Hepatocyte (in vitro differentiated cells): Measurements from ENCODE around the gene NCS1.

Experiments used
- EZH2 ChIP-seq: fragments of 200-600 bp; sonication (generic); IDR thresholded peaks from 2 replicates; pipeline ENCODE4 v1.6.1; 2016; ENCODE audit warnings: antibody characterized with exemption, mild to moderate bottlenecking, borderline replicate concordance
- TF ChIP-seq, protein P1 (sequence below): fragments of 200-600 bp; sonication (generic); IDR thresholded peaks from 2 replicates; pipeline ENCODE4 v1.5.1; 2016; ENCODE audit warnings: antibody characterized with exemption, mild to moderate bottlenecking; ENCODE audit not compliant: poor library complexity

DNA sequence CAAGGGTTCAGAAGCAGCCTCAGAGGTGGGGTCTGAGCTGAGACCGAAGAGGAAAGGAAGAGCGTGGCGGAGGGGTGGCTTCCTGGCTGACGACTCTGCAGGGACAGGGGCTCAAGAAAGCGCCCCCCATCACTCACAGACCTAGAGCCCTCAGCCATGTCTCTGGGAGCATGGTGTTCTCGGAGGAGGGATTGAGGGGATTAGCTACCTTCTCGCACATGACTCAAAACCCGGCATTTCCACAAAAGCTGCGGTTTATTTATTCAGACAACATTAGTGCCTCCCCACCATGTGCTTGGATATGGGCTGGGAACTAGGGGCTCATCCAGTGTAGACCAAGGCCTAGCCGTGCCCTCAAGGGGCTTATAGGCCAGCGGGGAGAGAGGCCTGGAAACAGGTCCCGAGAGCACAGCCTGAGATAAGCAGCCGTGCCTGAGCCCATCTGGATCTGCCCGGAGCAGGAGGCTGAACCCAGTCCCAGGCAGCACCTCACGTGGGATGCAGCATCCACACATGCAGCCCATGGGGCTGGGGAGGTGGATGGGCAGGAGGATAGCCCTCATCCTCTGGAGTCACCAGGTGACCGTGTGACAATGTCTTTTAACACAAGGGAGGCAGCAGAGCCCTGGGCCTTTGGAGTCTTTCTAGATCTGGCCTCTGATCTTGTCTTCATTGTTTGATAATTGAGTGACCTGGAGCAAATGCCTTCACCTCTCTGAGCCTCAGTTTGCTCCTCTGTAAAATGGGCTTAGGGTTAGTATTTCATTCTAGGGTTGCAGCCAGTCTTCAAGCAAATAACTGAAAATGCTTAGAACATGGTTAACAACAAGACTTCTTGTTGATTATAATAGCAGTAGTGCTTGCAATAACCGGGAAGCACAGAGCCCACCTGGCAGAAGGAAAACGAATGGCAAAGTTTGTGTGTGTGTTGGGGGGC, 92.5 kb downstream of the NCS1 start:
- TF ChIP-seq, protein P1, sequence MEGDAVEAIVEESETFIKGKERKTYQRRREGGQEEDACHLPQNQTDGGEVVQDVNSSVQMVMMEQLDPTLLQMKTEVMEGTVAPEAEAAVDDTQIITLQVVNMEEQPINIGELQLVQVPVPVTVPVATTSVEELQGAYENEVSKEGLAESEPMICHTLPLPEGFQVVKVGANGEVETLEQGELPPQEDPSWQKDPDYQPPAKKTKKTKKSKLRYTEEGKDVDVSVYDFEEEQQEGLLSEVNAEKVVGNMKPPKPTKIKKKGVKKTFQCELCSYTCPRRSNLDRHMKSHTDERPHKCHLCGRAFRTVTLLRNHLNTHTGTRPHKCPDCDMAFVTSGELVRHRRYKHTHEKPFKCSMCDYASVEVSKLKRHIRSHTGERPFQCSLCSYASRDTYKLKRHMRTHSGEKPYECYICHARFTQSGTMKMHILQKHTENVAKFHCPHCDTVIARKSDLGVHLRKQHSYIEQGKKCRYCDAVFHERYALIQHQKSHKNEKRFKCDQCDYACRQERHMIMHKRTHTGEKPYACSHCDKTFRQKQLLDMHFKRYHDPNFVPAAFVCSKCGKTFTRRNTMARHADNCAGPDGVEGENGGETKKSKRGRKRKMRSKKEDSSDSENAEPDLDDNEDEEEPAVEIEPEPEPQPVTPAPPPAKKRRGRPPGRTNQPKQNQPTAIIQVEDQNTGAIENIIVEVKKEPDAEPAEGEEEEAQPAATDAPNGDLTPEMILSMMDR: no peak
- no peak for TF ChIP-seq EZH2
